Right lobe of liver (tissue), 6 donors: ENCODE results near the gene KLHL35. TPM values are rescaled to one million over a fixed set of nuclear protein-coding genes. Genes with fewer than 3 reads are reported as not detected.

ENCODE experiments used
- ATAC-seq, 4 donors: fragments of 200-7000 bp; cut with Tn5 transposase; one replicate each; pipeline ENCODE4 v1.9.1; 2020; ENCODE audit warnings: mild to moderate bottlenecking in 4 of 4, moderate library complexity in 4 of 4
- DNase-seq, 3 donors: peaks; one replicate each; pipeline ENCODE4 v3.0.0-alpha.2; 2020
- H3K27ac ChIP-seq, 3 donors: fragments of 200-600 bp; one replicate each; pipeline ENCODE4 v1.8.0; 2022
- H3K27me3 ChIP-seq, 2 donors: fragments of 200-600 bp; one replicate each; pipeline ENCODE4 v1.8.0; 2022
- H3K36me3 ChIP-seq, 4 donors: fragments of 200-600 bp; sonication (generic) in 1 of 4; one replicate each; pipeline versions ENCODE4 v1.5.1 to v1.8.0; 2017 to 2022; ENCODE audit warnings: control low read depth in 1 of 4
- H3K4me1 ChIP-seq, 4 donors: fragments of 200-600 bp; sonication (generic) in 1 of 4; one replicate each; pipeline versions ENCODE4 v1.5.1 to v1.8.0; 2017 to 2022; ENCODE audit warnings: control low read depth in 1 of 4
- H3K4me3 ChIP-seq, 3 donors: fragments of 200-600 bp; one replicate each; pipeline ENCODE4 v1.8.0; 2022
- H3K9me3 ChIP-seq, 4 donors: fragments of 200-600 bp; sonication (generic) in 1 of 4; one replicate each; pipeline versions ENCODE4 v1.5.1 to v1.8.0; 2017 to 2022; ENCODE audit warnings: control low read depth in 1 of 4
- POLR2A ChIP-seq: fragments of 450-650 bp; IDR thresholded peaks from one replicate; pipeline ENCODE4 v1.6.1; 2017; ENCODE audit warnings: antibody characterized with exemption, mild to moderate bottlenecking
- WGBS: methylation state at CpG from one replicate; pipeline ENCODE4 v1.1.6; 2018; ENCODE audit warnings: low coverage, low lambda C conversion rate; ENCODE audit not compliant: insufficient coverage; ENCODE audit errors: missing lambda C conversion rate; 5-methylcytosine and 5-hydroxymethylcytosine counted together
- intact Hi-C, 2 donors: fragments of 100-400 bp; cut with DNase I; formaldehyde crosslinking; loops; one replicate each; pipeline versions ENCODE4 v1.11.2 to v1.14.1; 2022
- total RNA-seq, 6 experiments: library from RNA; depleted of rRNA in 2 of 6; stranded (reverse); fragments of >200 nt in 2 of 6; fragmentation: NEBNext Ultra II Directional in 3 of 6; extraction: Animal tissue kit (Norgen Biotek cat#: 25700) in 3 of 6; gene quantifications; one replicate each; pipeline versions ENCODE4 v1.1.0 to v1.2.4, GENCODE V29; 2016 to 2023
- TF ChIP-seq, protein P1 (sequence below), 4 donors: fragments of 200-600 bp in 3 of 4; fragments of 450-650 bp in 1 of 4; IDR thresholded peaks; one replicate each; pipeline versions ENCODE4 v1.5.1 to v1.8.0; 2016 to 2022; ENCODE audit warnings: antibody characterized with exemption in 4 of 4, mild to moderate bottlenecking in 2 of 4
- donor health status: DM: no; HTN: yes; CAD: no.
- donor health status: DM: no; HTN: no; CAD: no.
- donor health status: DM: no; HTN: no; CAD: no.
- donor health status: DM: no; HTN: yes; CAD: no.
- donor health status: DM: no; HTN: yes; CAD: no.

Gene KLHL35
- total RNA-seq, 6 experiments from 2014 or later: 0.09 TPM; not detected in 5

- Histone ChIP-seq H3K4me3 (no peak overlapping the region), H3K36me3 (no peaks in the 10 kb centered on the region), H3K27me3 (no peaks in the 10 kb centered on the region), H3K9me3 (no peaks in the 10 kb centered on the region), H3K4me1 (no peaks in the 10 kb centered on the region), H3K27ac (no peak overlapping the region)
- 68% methylated on average over 5 of the region's 27 CpGs for WGBS
- intact Hi-C loops: no loop called here
- DNase-seq (no peak), ATAC-seq (no peak)
- TF ChIP-seq, protein P1, sequence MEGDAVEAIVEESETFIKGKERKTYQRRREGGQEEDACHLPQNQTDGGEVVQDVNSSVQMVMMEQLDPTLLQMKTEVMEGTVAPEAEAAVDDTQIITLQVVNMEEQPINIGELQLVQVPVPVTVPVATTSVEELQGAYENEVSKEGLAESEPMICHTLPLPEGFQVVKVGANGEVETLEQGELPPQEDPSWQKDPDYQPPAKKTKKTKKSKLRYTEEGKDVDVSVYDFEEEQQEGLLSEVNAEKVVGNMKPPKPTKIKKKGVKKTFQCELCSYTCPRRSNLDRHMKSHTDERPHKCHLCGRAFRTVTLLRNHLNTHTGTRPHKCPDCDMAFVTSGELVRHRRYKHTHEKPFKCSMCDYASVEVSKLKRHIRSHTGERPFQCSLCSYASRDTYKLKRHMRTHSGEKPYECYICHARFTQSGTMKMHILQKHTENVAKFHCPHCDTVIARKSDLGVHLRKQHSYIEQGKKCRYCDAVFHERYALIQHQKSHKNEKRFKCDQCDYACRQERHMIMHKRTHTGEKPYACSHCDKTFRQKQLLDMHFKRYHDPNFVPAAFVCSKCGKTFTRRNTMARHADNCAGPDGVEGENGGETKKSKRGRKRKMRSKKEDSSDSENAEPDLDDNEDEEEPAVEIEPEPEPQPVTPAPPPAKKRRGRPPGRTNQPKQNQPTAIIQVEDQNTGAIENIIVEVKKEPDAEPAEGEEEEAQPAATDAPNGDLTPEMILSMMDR (IDR thresholded peaks at IDR 0.05): no peak
Measured at GRCh38 chr11:75440960-75441803, 8.2 kb upstream of the KLHL35 start.

GRCh38 chr11:75439495-75440120 is 6.6 kb upstream of the KLHL35 start:
- intact Hi-C loops: no loop called here
- no peak overlapping the region for H3K27ac ChIP-seq
- H3K4me3 ChIP-seq: no peak overlapping the region
- H3K4me1 ChIP-seq: no peaks in the 10 kb centered on the region
- no peak for TF ChIP-seq POLR2A
- TF ChIP-seq, protein P1 (IDR thresholded peaks at IDR 0.05): no peak
- no CpG with 5 or more reads among the region's 13 CpGs for WGBS
- no peak for ATAC-seq
- H3K27me3 ChIP-seq: no peaks in the 10 kb centered on the region
- H3K9me3 ChIP-seq: no peaks in the 10 kb centered on the region
- DNase-seq: no peak
- no peaks in the 10 kb centered on the region for H3K36me3 ChIP-seq

GRCh38 chr11:75439026-75439425 is 6.0 kb upstream of the KLHL35 start:
- no peaks in the 10 kb centered on the region for H3K9me3 ChIP-seq
- DNase-seq (no peak), ATAC-seq (no peak)
- H3K4me1 ChIP-seq: no peaks in the 10 kb centered on the region
- H3K36me3 ChIP-seq: no peaks in the 10 kb centered on the region
- no peak overlapping the region for H3K4me3 ChIP-seq
- no peaks in the 10 kb centered on the region for H3K27me3 ChIP-seq
- no peak overlapping the region for H3K27ac ChIP-seq
- intact Hi-C loops: no loop called here
- WGBS: 66% methylated on average over 12 of the region's 14 CpGs
- TF ChIP-seq, protein P1 (IDR thresholded peaks at IDR 0.05): no peak
- no peak for TF ChIP-seq POLR2A

- DNase-seq (no peak), ATAC-seq (no peak)
- no peaks in the 10 kb centered on the region for H3K36me3 ChIP-seq
- no peak overlapping the region for H3K4me3 ChIP-seq
- intact Hi-C loops: no loop called here
- H3K4me1 ChIP-seq: no peaks in the 10 kb centered on the region
- WGBS: 83% methylated on average over 3 of the region's 13 CpGs
- H3K27me3 ChIP-seq: no peaks in the 10 kb centered on the region
- H3K9me3 ChIP-seq: no peaks in the 10 kb centered on the region
- TF ChIP-seq POLR2A: no peak
- TF ChIP-seq, protein P1 (IDR thresholded peaks at IDR 0.05): no peak
- no peak overlapping the region for H3K27ac ChIP-seq
Measured at GRCh38 chr11:75437966-75438659, 5.1 kb upstream of the KLHL35 start.
